HG03439 (cell line): ENCODE measurements around the gene HAS3.
"Not testable (repeated sequence)": the region's sequence is repeated elsewhere in the genome, so short reads cannot be mapped to it uniquely, and the experiment has no call there.

Experiments used
- ATAC-seq: cut with Tn5 transposase; IDR thresholded peaks from one replicate; pipeline ENCODE4 v1.9.1; 2021; ENCODE audit warnings: mild to moderate bottlenecking, moderate library complexity; ENCODE audit not compliant: unreplicated experiment

Gene HAS3

GRCh38 chr16:69105501-69106361 lies at the start of gene HAS3:
TSS of gene HAS3 (plus strand) at chr16:69105653. CDS start at chr16:69109396, 3,743 bp downstream.
- ATAC-seq = no peak

GRCh38 chr16:69055980-69056379 lies 49.5 kb upstream of the HAS3 start:
- no peak for ATAC-seq

GRCh38 chr16:69056421-69056820 lies 49.0 kb upstream of the HAS3 start:
- no peak for ATAC-seq

- no peak for ATAC-seq
Observed at GRCh38 chr16:69057400-69058378, 47.8 kb upstream of the HAS3 start.

GRCh38 chr16:69063491-69063890 lies 42.0 kb upstream of the HAS3 start:
- ATAC-seq = not testable (repeated sequence)

- ATAC-seq = no peak
Observed at GRCh38 chr16:69064124-69064763, 41.2 kb upstream of the HAS3 start.

- no peak for ATAC-seq
Observed at GRCh38 chr16:69064764-69065313, 40.6 kb upstream of the HAS3 start.

GRCh38 chr16:69069504-69069903 lies 35.9 kb upstream of the HAS3 start:
- no peak for ATAC-seq

- no peak for ATAC-seq
Observed at GRCh38 chr16:69071036-69071435, 34.4 kb upstream of the HAS3 start.

GRCh38 chr16:69072640-69072974 lies 32.8 kb upstream of the HAS3 start:
- no peak for ATAC-seq

- ATAC-seq = no peak
Observed at GRCh38 chr16:69073181-69073702, 32.2 kb upstream of the HAS3 start.

- ATAC-seq = no peak
Observed at GRCh38 chr16:69077251-69077650, 28.2 kb upstream of the HAS3 start.

GRCh38 chr16:69078073-69078472 lies 27.4 kb upstream of the HAS3 start:
- ATAC-seq = no peak

- ATAC-seq = no peak
Observed at GRCh38 chr16:69079697-69080096, 25.8 kb upstream of the HAS3 start.

- no peak for ATAC-seq
Observed at GRCh38 chr16:69083306-69083941, 22.0 kb upstream of the HAS3 start.

- ATAC-seq = no peak
Observed at GRCh38 chr16:69084289-69084688, 21.2 kb upstream of the HAS3 start.

- ATAC-seq = no peak
Observed at GRCh38 chr16:69085032-69085695, 20.3 kb upstream of the HAS3 start.

GRCh38 chr16:69087161-69087581 lies 18.3 kb upstream of the HAS3 start:
- no peak for ATAC-seq

GRCh38 chr16:69088684-69089083 lies 16.8 kb upstream of the HAS3 start:
- ATAC-seq = no peak
